DND-41 (cell line): ENCODE measurements around the gene RNF151.
"Not testable (repeated sequence)": the region's sequence is repeated elsewhere in the genome, so short reads cannot be mapped to it uniquely, and the experiment has no call there.

ENCODE experiments used
- EZH2 ChIP-seq: IDR thresholded peaks from 3 replicates; pipeline ENCODE4 v1.6.1; 2012; ENCODE audit warnings: borderline replicate concordance, low read depth, mild to moderate bottlenecking, moderate library complexity, low read length, inconsistent platforms; ENCODE audit not compliant: severe bottlenecking
- TF ChIP-seq, protein P1 (sequence below): IDR thresholded peaks from 2 replicates; pipeline ENCODE4 v1.5.1; 2012; ENCODE audit warnings: borderline replicate concordance, low read length, moderate library complexity, mild to moderate bottlenecking; ENCODE audit not compliant: poor library complexity, severe bottlenecking; ENCODE audit errors: extremely low read depth

DNA sequence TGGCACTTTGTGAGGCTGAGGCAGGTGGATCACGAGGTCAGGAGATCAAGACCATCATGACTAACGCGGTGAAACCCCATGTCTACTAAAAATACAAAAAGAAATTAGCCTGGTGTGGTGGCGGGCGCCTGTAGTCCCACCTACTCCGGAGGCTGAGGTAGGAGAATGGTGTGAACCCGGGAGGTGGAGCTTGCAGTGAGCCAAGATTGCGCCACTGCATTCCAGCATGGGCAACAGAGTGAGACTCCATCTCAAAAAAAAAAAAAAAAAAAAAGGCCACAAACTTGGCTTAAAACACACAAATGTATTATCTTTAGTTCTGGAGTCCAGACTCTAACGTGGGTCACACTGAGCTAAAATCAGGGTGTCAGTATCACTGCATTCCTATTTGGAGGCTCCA lies 45.1 kb downstream of the RNF151 start:
- TF ChIP-seq, protein P1, sequence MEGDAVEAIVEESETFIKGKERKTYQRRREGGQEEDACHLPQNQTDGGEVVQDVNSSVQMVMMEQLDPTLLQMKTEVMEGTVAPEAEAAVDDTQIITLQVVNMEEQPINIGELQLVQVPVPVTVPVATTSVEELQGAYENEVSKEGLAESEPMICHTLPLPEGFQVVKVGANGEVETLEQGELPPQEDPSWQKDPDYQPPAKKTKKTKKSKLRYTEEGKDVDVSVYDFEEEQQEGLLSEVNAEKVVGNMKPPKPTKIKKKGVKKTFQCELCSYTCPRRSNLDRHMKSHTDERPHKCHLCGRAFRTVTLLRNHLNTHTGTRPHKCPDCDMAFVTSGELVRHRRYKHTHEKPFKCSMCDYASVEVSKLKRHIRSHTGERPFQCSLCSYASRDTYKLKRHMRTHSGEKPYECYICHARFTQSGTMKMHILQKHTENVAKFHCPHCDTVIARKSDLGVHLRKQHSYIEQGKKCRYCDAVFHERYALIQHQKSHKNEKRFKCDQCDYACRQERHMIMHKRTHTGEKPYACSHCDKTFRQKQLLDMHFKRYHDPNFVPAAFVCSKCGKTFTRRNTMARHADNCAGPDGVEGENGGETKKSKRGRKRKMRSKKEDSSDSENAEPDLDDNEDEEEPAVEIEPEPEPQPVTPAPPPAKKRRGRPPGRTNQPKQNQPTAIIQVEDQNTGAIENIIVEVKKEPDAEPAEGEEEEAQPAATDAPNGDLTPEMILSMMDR, result not testable (repeated sequence)
- not testable (repeated sequence) for TF ChIP-seq EZH2
